Putamen (tissue), 1 donor: Measurements from ENCODE around the gene NRG2.
A peak's percentile ranks its signal among the peaks of the same experiment; 100 is the strongest.

Experiments
- DNase-seq: peaks from one replicate; pipeline ENCODE4 v3.0.0-alpha.2; 2016; ENCODE audit warnings: low spot score

The NRG2 gene

DNA sequence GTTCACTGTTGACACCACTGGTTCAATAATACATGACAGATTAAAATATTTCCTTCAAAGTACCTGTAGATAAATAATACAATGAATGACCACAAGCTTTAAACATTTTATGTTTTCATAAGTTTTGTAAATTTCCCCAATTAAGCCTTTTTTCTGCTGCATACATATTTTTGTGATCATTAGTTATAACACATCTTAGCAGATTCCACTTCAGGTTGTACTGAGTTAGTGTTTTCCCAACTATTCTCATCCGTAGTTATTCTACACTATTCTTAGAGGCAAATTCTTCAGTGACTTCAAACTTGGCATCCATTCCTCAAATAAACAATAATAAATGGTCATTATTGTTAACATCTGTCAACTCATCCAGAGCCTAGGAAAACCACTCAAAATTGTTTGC lies 100.9 kb downstream of the NRG2 start:
- no peak for DNase-seq

DNA sequence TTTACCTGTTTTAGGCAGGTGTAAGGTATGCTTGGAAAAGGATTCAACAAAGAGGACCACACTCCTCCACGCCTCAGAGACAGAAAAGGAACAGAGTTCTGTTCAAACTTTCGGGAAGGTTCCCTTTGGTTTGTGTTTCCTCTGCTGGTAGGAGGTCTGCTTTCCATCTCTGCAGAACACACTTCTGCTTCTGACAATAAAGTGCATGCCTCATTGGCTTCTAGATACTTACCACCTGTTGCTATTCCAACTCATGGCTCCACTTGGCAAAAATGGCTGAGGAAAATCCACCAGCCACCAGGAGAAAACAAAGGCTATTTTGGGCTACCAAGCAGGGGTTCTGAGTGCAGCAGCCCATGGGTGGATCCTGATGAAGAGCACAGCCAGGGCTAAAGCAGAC lies 112.7 kb downstream of the NRG2 start:
- DNase-seq, result no peak

DNA sequence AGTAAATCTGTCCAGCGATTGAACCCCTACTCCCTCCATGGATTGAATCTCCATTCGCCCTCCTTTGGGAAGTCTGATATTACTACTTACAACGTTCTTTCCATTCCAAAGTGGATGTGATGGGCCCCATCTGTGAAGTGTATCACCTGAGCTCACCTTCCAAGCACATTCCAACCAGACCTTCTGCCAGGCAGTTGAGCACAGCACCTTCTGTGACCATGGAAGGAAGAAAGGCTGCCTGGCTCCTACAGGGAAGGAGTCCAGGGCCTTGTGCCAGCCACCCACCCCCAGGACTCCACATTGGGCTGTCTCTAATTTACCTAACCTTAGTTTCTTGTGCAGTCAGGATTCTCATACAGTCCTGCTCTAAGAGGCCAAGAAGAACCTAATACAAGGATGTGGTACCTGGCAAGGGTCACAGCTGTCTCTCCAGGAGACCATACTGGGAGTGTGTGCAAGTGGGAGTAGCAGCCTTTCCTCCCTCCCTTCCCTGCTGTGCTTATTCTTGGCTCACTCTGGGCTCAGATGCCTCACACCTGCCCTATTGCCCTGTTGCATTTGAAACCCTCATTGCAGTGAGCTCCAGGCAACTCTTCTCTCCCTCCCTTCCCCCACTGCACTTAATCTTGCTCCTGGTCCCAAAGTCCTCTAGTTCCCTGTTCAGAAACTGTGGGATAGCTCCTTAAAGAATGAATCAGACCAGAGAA lies 116.1 kb downstream of the NRG2 start:
- DNase-seq, result no peak

- no peak for DNase-seq
These were observed 117.2 kb downstream of the NRG2 start for GRCh38 chr5:139925650-139926640.

DNA sequence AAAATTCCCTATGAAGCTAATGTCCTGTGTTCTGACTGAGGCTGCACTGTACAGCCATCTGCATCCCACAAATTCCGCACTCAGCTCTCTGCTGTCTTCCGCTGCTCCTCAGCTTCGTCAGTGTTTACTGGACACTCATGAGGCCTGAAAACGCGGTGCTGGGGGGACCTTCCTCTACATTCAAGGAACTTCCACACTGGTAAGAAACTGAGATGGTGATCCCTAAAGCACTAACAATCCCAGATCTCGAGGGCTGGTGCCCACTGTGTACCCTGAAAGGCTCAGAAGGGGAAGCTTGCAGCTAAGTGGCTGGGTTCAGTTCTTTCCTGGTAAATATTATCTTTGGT lies 117.9 kb downstream of the NRG2 start:
- DNase-seq, result no peak

DNA sequence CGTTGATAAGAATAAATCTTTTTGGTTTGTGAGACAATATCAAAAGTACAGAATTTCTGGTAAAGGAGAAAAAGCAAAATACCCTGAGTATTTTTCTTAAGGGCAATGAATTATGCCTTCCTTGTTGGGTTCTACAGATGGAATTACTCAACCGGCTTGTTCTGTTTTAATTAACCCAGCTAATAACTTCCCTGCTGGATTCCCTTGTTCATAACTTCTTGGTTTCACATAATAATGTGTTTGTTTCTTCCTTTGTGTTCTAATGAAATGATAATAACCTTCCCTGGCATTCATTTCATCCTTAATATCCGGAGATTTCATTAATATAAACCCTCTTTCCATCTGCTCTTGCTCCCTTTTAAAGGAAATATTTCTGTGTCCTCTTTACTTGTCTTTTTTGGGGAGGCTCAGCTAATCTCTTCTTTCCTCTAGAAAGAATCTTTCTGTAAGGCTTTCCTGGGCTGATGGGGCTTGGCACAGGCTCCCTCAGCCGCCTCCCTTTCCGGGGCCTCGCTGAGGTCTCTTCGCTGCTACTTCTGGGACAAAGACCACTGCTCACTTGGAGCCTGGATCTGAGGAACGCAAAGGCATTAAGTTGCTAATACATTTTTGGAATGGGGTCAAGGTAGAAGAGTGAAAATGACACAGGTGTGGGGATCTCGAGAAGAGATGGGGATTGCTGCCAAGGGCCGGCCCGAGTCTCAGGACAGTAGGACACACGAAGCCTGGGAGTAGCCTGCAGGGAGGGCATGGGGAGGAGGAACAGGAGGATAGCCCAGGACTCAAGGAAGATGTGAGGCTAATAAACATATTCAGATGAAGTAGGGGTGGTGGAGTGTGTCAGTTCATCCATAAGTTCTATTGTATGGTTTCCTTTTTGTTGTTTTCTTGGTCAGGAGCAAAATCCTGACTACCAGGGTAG lies 118.5 kb downstream of the NRG2 start:
- no peak for DNase-seq

DNA sequence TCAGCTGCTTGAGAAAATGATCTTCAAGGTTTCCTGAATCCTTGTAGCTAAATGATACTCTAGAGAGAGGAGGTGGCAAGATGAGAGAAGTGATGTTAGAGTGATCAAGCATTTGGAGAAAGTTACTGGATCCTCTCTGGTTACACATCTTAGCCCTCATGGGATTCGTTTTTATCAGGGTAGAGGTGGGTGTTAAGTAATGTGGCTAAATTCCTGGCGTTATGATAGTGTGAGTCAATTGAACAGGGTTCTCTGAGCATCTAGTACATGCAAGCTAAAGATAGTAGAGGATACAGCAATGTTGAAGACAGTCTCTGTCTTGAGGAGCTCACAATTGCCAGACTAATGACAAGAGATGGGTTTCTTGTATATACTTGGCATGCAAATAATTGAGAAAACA lies 123.8 kb downstream of the NRG2 start:
- DNase-seq, result no peak

- DNase-seq, result no peak
These were observed 127.3 kb downstream of the NRG2 start for GRCh38 chr5:139915834-139916233.

DNA sequence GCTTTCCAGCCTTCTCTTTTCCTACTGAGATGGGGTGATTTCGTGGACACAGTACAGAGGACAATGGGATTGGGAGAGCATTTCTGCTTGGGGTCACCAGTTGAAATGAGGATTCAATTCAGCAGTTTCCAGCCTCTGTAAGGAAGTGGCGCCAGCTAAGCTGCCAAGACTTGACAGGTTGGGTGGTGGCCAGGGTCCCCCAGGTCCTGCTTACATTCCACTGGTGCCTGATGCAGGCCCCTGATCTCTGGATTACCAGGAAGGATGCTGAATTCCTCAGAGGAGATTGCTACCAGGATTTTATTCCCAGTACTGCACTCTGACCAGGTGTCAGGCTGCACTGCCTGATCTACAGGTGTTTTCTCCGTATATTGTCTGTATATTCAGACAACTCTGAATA lies 127.8 kb downstream of the NRG2 start:
- DNase-seq, result no peak

- no peak for DNase-seq
These were observed 128.8 kb downstream of the NRG2 start for GRCh38 chr5:139914218-139914807.

GRCh38 chr5:139912804-139913203 lies 130.3 kb downstream of the NRG2 start:
- DNase-seq, result no peak

DNA sequence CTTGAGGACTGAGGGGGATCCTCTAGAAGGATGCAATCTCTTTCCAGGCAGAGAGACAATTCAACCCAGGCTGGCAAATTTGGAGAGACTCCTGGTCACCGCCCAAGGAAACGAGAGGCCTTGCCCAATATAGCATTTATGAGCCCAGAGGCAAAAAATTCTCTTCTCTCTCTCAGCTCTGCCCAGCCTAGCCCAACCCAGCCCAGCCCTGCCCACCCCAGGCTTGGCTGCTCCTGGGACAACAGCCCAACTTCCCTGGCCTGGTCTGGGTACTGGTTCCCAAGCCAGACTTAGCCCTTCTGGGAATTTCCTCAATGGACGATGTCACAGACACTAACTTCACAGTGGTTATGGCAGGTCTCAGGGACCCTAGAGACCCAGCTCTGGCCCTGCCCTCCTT lies 130.9 kb downstream of the NRG2 start:
- no peak for DNase-seq

DNA sequence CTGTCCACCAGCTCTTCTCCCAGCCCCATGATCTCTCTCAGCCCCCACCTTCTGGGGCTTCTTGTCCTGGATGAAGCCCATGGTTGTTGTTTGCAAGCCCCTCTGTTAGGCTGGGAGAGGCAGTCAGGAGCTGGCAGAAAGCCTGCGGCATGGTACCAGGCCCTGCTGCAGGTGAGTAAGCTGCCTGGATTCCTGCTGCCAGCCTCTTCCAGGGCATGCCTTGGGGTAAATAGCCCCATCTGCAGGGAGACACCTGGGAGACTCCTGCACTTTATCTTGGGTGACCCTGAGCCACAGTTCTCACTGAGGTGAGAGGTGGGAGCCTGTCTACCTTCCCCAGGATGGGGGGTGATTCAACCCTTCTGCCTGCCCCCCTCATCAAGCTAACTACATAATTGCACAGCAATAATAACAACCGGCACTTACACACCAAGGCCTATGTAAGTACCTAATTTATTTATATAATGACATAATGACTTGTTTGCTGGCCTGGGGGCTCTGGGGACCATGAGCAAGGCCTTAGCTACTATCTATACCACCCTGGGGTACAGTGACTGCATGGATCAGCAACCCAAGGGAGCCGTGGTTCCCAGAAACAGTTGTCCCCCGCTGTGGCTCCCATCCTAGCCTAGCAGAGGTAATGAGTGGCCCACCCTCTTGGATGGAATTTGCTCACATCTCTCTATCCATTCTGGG lies 131.5 kb downstream of the NRG2 start:
- no peak for DNase-seq

DNA sequence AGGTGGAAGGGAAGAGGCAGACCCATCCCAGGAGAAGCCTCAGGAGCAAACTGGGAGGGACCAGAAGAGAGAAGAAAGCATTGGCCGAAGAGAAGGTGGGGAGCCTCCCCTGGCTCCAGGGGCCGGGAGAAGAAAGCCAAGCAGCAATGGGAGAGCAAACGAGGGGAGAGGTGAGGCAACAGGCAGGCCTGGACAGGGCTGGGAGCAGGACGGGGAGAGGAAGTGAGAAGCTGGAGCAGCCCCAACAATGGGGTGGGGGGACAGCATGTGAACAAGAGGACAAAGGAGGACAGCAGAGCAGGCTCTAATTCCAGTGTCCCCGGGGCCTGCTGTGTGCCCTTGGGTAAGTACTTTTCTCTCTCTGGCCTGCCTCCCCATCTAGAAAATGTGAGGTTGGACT lies 132.2 kb downstream of the NRG2 start:
- DNase-seq, result no peak

GRCh38 chr5:139910036-139910435 lies 133.1 kb downstream of the NRG2 start:
- DNase-seq, result no peak

DNA sequence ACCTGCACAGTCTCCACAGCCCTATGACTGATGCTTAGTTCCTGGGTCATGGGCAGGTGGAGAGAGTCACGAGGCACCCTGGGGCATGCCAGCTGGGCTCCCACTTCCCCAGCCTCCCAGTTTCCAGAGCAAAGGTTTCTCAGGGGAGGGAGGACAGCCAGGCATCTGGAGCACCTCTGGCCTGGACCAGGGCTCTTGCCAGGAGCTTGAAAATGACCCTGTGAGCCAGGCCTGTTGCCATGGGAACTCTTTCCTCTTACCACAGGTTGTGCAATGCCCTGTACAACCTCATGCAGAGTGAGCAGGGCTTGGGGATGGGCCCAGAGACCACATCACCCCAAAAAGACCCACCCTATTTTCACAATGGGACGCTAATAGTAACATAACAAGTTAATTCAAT lies 134.3 kb downstream of the NRG2 start:
- DNase-seq, result no peak

DNA sequence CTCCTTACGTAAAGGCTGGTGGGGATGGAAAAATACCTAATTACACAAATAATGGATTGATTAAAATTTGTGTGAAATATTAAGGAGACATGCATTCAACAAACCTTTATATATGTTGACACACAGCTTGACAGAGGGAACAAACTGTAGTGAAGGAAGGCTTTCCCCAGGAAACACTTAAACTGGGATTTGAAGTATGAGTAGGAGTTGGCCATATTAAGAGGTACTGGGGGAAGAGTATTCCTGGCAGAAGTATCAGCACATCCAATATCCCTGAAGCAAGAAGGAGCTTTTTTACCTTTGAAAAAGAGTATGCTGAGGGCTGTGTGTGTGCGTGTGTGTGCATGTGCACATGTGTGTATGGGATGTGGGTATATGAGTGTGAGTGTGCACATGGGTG lies 136.4 kb downstream of the NRG2 start:
- DNase-seq, result no peak

DNA sequence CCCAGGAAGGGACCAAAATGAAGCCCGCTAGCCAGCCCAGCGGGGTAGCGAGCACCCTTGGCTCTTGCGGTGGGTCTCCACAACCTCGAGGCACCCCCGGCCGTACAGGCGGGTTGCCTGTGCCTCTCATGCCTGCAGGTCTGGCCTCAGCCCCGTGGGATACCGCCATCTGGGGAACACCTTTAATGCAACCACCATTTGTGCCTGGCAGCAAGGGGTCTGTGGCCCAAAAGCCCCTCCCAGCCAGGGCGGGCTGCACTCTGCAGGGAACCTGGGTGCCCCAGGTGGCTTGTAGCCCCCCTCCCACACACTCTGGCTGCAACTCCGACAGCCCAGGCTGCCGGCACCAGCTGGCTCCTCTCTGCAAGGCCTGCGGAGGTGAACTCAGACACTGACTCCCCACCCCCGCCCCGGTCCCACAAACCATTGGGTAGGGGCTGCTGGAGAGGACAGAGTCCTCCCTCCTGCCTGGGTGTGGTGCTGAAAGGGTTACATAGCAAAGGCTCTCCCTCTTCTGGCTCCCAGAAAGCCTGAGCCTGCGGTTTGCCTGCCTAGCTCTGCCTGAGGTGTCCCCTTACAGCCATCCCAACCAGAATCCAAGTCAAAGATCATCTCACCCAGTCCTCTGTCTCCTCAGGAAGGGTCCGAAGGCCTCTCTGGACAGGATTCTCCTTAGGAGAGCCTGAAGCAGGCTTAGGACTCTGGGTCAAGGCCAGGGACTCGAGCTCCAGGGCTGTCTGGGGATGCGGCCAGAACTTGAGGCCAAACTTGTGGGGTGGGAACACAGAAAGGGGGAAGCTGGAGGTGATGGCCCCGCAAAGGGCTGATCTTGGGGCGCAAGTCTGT lies 138.1 kb downstream of the NRG2 start:
- DNase-seq, result no peak

DNA sequence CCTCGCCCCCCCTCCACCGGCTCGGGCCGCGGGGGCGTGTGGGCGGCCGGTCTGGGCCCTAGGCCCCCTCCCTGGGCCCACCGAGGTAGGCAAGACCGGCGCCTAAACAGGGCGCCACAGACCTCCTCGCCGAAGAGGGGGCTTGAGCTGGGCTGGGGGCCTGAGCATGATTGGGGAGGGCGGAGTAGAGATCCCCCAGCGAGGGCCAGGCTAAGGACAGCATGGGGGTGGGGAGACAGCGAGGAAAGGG lies 138.6 kb downstream of the NRG2 start:
- DNase-seq, result no peak

GRCh38 chr5:139903795-139904565 lies 139.1 kb downstream of the NRG2 start:
- DNase-seq, result peak; percentile 48
